ENCODE data around the gene APC.

The APC gene

GRCh38 chr5:112735702-112736101 lies 2.0 kb upstream of the APC start:
- no CpG with 5 or more reads among the region's 1 CpG for WGBS (ENCODE audit: extremely low coverage, insufficient coverage, low lambda C conversion rate)
- H3K56ac ChIP-seq (ENCODE audit: low read length): no peak overlapping the region
- no peaks in the 10 kb centered on the region for H3K27me3 ChIP-seq (ENCODE audit: insufficient read depth, low read length, poor library complexity)
- no peak overlapping the region for H2BK5ac ChIP-seq (ENCODE audit: low read length)
- no peak overlapping the region for H2BK120ac ChIP-seq (ENCODE audit: low read depth, low read length)
- H3K9ac ChIP-seq (ENCODE audit: low read length): no peak overlapping the region
- no peak overlapping the region for H3K4me3 ChIP-seq (ENCODE audit: low read length)
- no peak for DNase-seq
- H3K23ac ChIP-seq (ENCODE audit: low read length): no peak overlapping the region
- no peaks in the 10 kb centered on the region for H3K36me3 ChIP-seq (ENCODE audit: control insufficient read depth, insufficient read depth, low read length)
- no peak overlapping the region for H4K5ac ChIP-seq (ENCODE audit: low read length)
- no peak overlapping the region for H4K8ac ChIP-seq (ENCODE audit: low read depth, low read length)
- no peak overlapping the region for H3K4me2 ChIP-seq (ENCODE audit: low read length)
- peaks cover 7% of the 10 kb centered on the region for H3K79me2 ChIP-seq (ENCODE audit: control insufficient read depth, insufficient read depth, low read length)
- H2AK5ac ChIP-seq (ENCODE audit: low read length): no peak overlapping the region
- H3K4ac ChIP-seq (ENCODE audit: low read depth, low read length): no peak overlapping the region
- peaks cover 3% of the 10 kb centered on the region for H3K4me1 ChIP-seq (ENCODE audit: control insufficient read depth, low read depth, low read length)
- H3K27ac ChIP-seq (ENCODE audit: low read depth, low read length): no peak overlapping the region
- H2BK15ac ChIP-seq (replicated peaks; ENCODE audit: low read depth): no peak overlapping the region
- no peak overlapping the region for H3K18ac ChIP-seq (ENCODE audit: low read length)
- peaks cover 4% of the 10 kb centered on the region for H3K79me1 ChIP-seq (ENCODE audit: low read length)

DNA sequence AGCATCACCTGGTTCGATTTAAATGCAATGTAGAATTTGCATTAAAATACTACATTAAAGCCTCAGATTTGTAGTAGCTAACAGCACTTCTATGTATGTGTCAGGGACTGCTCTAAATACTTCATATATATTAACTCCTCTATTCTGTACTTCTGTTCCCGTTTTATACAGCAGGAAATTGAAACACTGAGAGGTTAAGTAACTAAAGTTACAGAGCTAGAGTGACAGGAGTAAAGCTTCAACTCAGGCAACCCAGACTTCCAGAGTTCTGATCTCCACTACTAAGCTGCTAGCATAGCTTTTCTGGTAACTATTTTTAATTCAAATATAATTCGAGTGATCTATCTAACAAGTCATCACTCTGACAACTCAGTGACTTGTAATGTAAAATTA lies 619 bp upstream of the APC start:
- WGBS (ENCODE audit: extremely low coverage, insufficient coverage, low lambda C conversion rate): no CpG with 5 or more reads among the region's 3 CpGs
- Histone ChIP-seq H3K27me3 (ENCODE audit: insufficient read depth, low read length, poor library complexity) (no peaks in the 10 kb centered on the region), H3K4me3 (ENCODE audit: low read length) (no peak overlapping the region), H3K18ac (ENCODE audit: low read length) (no peak overlapping the region), H4K8ac (ENCODE audit: low read depth, low read length) (no peak overlapping the region), H3K27ac (ENCODE audit: low read depth, low read length) (no peak overlapping the region), H3K4me1 (ENCODE audit: control insufficient read depth, low read depth, low read length) (peaks cover 3% of the 10 kb centered on the region), H2BK120ac (ENCODE audit: low read depth, low read length) (no peak overlapping the region), H3K36me3 (ENCODE audit: control insufficient read depth, insufficient read depth, low read length) (no peaks in the 10 kb centered on the region), H3K79me1 (ENCODE audit: low read length) (peaks cover 3% of the 10 kb centered on the region), H3K4me2 (ENCODE audit: low read length) (no peak overlapping the region), H3K79me2 (ENCODE audit: control insufficient read depth, insufficient read depth, low read length) (peaks cover 7% of the 10 kb centered on the region), H3K9ac (ENCODE audit: low read length) (no peak overlapping the region), H3K23ac (ENCODE audit: low read length) (no peak overlapping the region), H4K5ac (ENCODE audit: low read length) (no peak overlapping the region), H2BK15ac (replicated peaks; ENCODE audit: low read depth) (no peak overlapping the region), H2BK5ac (ENCODE audit: low read length) (no peak overlapping the region), H3K4ac (ENCODE audit: low read depth, low read length) (no peak overlapping the region), H3K56ac (ENCODE audit: low read length) (no peak overlapping the region), H2AK5ac (ENCODE audit: low read length) (no peak overlapping the region)
- no peak for DNase-seq

GRCh38 chr5:112738191-112738560 lies 491 bp downstream of the APC start:
- Histone ChIP-seq H3K4me2 (ENCODE audit: low read length) (peak overlapping the region; percentile 80), H4K5ac (ENCODE audit: low read length) (no peak overlapping the region), H3K27ac (ENCODE audit: low read depth, low read length) (no peak overlapping the region), H3K79me2 (ENCODE audit: control insufficient read depth, insufficient read depth, low read length) (peaks cover 8% of the 10 kb centered on the region), H3K4me3 (ENCODE audit: low read length) (no peak overlapping the region), H3K9ac (ENCODE audit: low read length) (peak overlapping the region; percentile 60), H4K8ac (ENCODE audit: low read depth, low read length) (no peak overlapping the region), H3K56ac (ENCODE audit: low read length) (peak overlapping the region; percentile 11), H2BK15ac (replicated peaks; ENCODE audit: low read depth) (no peak overlapping the region), H3K36me3 (ENCODE audit: control insufficient read depth, insufficient read depth, low read length) (no peaks in the 10 kb centered on the region), H3K27me3 (ENCODE audit: insufficient read depth, low read length, poor library complexity) (no peaks in the 10 kb centered on the region), H2BK5ac (ENCODE audit: low read length) (no peak overlapping the region), H2AK5ac (ENCODE audit: low read length) (no peak overlapping the region), H3K4ac (ENCODE audit: low read depth, low read length) (no peak overlapping the region), H3K79me1 (ENCODE audit: low read length) (peaks cover 4% of the 10 kb centered on the region), H3K4me1 (ENCODE audit: control insufficient read depth, low read depth, low read length) (peaks cover 3% of the 10 kb centered on the region), H3K23ac (ENCODE audit: low read length) (no peak overlapping the region), H2BK120ac (ENCODE audit: low read depth, low read length) (no peak overlapping the region), H3K18ac (ENCODE audit: low read length) (no peak overlapping the region)
- WGBS (ENCODE audit: extremely low coverage, insufficient coverage, low lambda C conversion rate): no CpG with 5 or more reads among the region's 5 CpGs
- peak; percentile 57 for DNase-seq

GRCh38 chr5:112742424-112742823 lies 4.7 kb downstream of the APC start:
- Histone ChIP-seq H3K79me1 (ENCODE audit: low read length) (peaks cover 2% of the 10 kb centered on the region), H3K36me3 (ENCODE audit: control insufficient read depth, insufficient read depth, low read length) (no peaks in the 10 kb centered on the region), H3K4me1 (ENCODE audit: control insufficient read depth, low read depth, low read length) (peaks cover 3% of the 10 kb centered on the region), H3K79me2 (ENCODE audit: control insufficient read depth, insufficient read depth, low read length) (peaks cover 11% of the 10 kb centered on the region), H2BK5ac (ENCODE audit: low read length) (no peak overlapping the region), H4K5ac (ENCODE audit: low read length) (no peak overlapping the region), H3K4ac (ENCODE audit: low read depth, low read length) (no peak overlapping the region), H4K8ac (ENCODE audit: low read depth, low read length) (no peak overlapping the region), H3K4me2 (ENCODE audit: low read length) (no peak overlapping the region), H3K18ac (ENCODE audit: low read length) (no peak overlapping the region), H3K23ac (ENCODE audit: low read length) (no peak overlapping the region), H2AK5ac (ENCODE audit: low read length) (no peak overlapping the region), H3K9ac (ENCODE audit: low read length) (no peak overlapping the region), H3K27me3 (ENCODE audit: insufficient read depth, low read length, poor library complexity) (no peaks in the 10 kb centered on the region), H3K27ac (ENCODE audit: low read depth, low read length) (no peak overlapping the region), H3K56ac (ENCODE audit: low read length) (no peak overlapping the region), H3K4me3 (ENCODE audit: low read length) (no peak overlapping the region), H2BK15ac (replicated peaks; ENCODE audit: low read depth) (no peak overlapping the region), H2BK120ac (ENCODE audit: low read depth, low read length) (no peak overlapping the region)
- WGBS (ENCODE audit: extremely low coverage, insufficient coverage, low lambda C conversion rate): no CpG with 5 or more reads among the region's 3 CpGs
- DNase-seq: no peak

- H4K5ac ChIP-seq (ENCODE audit: low read length): no peak overlapping the region
- H3K9ac ChIP-seq (ENCODE audit: low read length): no peak overlapping the region
- H3K27ac ChIP-seq (ENCODE audit: low read depth, low read length): no peak overlapping the region
- no peak overlapping the region for H2BK120ac ChIP-seq (ENCODE audit: low read depth, low read length)
- H3K36me3 ChIP-seq (ENCODE audit: control insufficient read depth, insufficient read depth, low read length): no peaks in the 10 kb centered on the region
- H3K79me1 ChIP-seq (ENCODE audit: low read length): peaks cover 5% of the 10 kb centered on the region
- H3K4me1 ChIP-seq (ENCODE audit: control insufficient read depth, low read depth, low read length): no peaks in the 10 kb centered on the region
- no peak overlapping the region for H2AK5ac ChIP-seq (ENCODE audit: low read length)
- H3K23ac ChIP-seq (ENCODE audit: low read length): no peak overlapping the region
- no peak overlapping the region for H3K4ac ChIP-seq (ENCODE audit: low read depth, low read length)
- H3K4me3 ChIP-seq (ENCODE audit: low read length): no peak overlapping the region
- WGBS (ENCODE audit: extremely low coverage, insufficient coverage, low lambda C conversion rate): no CpG with 5 or more reads among the region's 4 CpGs
- peaks cover 9% of the 10 kb centered on the region for H3K79me2 ChIP-seq (ENCODE audit: control insufficient read depth, insufficient read depth, low read length)
- H4K8ac ChIP-seq (ENCODE audit: low read depth, low read length): no peak overlapping the region
- H3K18ac ChIP-seq (ENCODE audit: low read length): no peak overlapping the region
- H3K27me3 ChIP-seq (ENCODE audit: insufficient read depth, low read length, poor library complexity): no peaks in the 10 kb centered on the region
- no peak overlapping the region for H3K56ac ChIP-seq (ENCODE audit: low read length)
- no peak overlapping the region for H2BK15ac ChIP-seq (replicated peaks; ENCODE audit: low read depth)
- no peak overlapping the region for H3K4me2 ChIP-seq (ENCODE audit: low read length)
- no peak overlapping the region for H2BK5ac ChIP-seq (ENCODE audit: low read length)
- no peak for DNase-seq
These were observed 5.9 kb downstream of the APC start for GRCh38 chr5:112743631-112744030.

DNA sequence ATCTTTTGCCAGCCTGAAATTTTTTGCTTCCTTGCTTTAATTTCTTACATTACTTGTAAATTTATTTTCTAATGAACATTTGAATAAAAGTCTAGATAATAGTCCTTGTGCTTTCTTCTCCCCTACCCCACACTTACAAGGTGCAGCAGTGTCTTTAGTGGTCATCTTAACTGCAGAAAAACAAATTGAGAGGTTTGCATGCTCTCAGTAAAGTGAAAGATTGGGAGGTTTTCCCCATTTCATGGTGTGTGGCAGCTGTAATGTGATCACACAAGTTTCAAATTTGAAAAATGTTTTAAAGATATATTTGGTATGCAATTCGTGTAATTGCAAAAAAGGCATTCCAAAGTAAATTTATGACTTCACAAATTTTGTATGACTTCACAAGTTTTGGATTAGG lies 14.7 kb downstream of the APC start:
- H2BK5ac ChIP-seq (ENCODE audit: low read length): no peak overlapping the region
- no peak overlapping the region for H3K23ac ChIP-seq (ENCODE audit: low read length)
- H3K79me1 ChIP-seq (ENCODE audit: low read length): peaks cover 5% of the 10 kb centered on the region
- no peak overlapping the region for H4K8ac ChIP-seq (ENCODE audit: low read depth, low read length)
- no peaks in the 10 kb centered on the region for H3K27me3 ChIP-seq (ENCODE audit: insufficient read depth, low read length, poor library complexity)
- H3K4me2 ChIP-seq (ENCODE audit: low read length): no peak overlapping the region
- WGBS (ENCODE audit: extremely low coverage, insufficient coverage, low lambda C conversion rate): no CpG with 5 or more reads among the region's 1 CpG
- no peak overlapping the region for H3K4me3 ChIP-seq (ENCODE audit: low read length)
- no peak overlapping the region for H2BK120ac ChIP-seq (ENCODE audit: low read depth, low read length)
- no peak overlapping the region for H3K56ac ChIP-seq (ENCODE audit: low read length)
- no peak overlapping the region for H3K18ac ChIP-seq (ENCODE audit: low read length)
- no peak overlapping the region for H2BK15ac ChIP-seq (replicated peaks; ENCODE audit: low read depth)
- H3K9ac ChIP-seq (ENCODE audit: low read length): no peak overlapping the region
- no peak overlapping the region for H2AK5ac ChIP-seq (ENCODE audit: low read length)
- no peak overlapping the region for H3K27ac ChIP-seq (ENCODE audit: low read depth, low read length)
- peaks cover 3% of the 10 kb centered on the region for H3K79me2 ChIP-seq (ENCODE audit: control insufficient read depth, insufficient read depth, low read length)
- no peaks in the 10 kb centered on the region for H3K4me1 ChIP-seq (ENCODE audit: control insufficient read depth, low read depth, low read length)
- no peak for DNase-seq
- no peak overlapping the region for H4K5ac ChIP-seq (ENCODE audit: low read length)
- no peak overlapping the region for H3K4ac ChIP-seq (ENCODE audit: low read depth, low read length)
- no peaks in the 10 kb centered on the region for H3K36me3 ChIP-seq (ENCODE audit: control insufficient read depth, insufficient read depth, low read length)
